ENCODE results near the gene PCDHGA8. TPM values are rescaled to one million over a fixed set of nuclear protein-coding genes. Genes with fewer than 3 reads are reported as not detected.
"Not testable (repeated sequence)": the region's sequence is repeated elsewhere in the genome, so short reads cannot be mapped to it uniquely, and the experiment has no call there.

The PCDHGA8 gene
- total RNA-seq, 1 donor from 2014 or later, result 5.3 TPM

- intact Hi-C loops (cut with DNase I), result no loop called here
- ATAC-seq (peak; percentile 61), DNase-seq (ENCODE audit: low spot score) (no peak)
Observed at GRCh38 chr5:141369994-141370848, 22.2 kb upstream of the PCDHGA8 start, which contains the start of gene PCDHGB3. TSS of gene PCDHGB3 (plus strand) at chr5:141370242. CDS start at chr5:141370395, 153 bp downstream.

DNA sequence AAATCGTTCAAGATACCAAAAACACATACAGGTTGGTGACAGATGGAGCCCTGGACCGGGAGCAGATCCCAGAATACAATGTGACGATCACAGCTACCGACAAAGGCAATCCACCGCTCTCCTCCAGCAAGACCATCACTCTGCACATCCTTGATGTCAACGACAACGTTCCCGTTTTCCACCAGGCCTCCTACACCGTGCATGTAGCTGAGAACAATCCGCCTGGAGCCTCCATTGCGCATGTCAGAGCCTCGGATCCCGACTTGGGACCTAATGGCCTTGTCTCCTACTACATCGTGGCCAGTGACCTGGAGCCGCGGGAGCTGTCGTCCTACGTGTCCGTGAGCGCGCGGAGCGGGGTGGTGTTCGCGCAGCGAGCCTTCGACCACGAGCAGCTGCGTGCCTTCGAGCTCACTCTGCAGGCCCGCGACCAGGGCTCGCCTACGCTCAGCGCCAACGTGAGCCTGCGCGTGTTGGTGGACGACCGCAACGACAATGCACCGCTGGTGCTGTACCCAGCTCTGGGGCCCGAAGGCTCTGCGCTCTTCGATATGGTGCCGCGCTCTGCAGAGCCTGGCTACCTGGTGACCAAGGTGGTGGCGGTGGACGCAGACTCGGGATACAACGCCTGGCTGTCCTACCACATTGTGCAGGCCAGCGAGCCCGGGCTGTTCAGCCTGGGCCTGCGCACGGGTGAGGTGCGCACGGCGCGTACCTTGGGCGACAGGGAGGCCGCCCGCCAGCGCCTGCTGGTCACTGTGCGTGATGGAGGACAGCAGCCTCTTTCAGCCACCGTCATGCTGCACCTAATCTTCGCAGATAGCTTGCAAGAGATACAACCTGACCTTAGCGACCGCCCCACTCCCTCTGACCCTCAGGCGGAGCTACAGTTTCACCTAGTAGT, 20.6 kb upstream of the PCDHGA8 start:
- ATAC-seq (no peak), DNase-seq (ENCODE audit: low spot score) (no peak)
- intact Hi-C loops (cut with DNase I), result no loop called here

GRCh38 chr5:141373673-141374317, 18.6 kb upstream of the PCDHGA8 start, which contains the start of gene PCDHGA6:
TSS of gene PCDHGA6 (plus strand) at chr5:141373891. CDS start at chr5:141374084, 193 bp downstream.
- ATAC-seq (no peak), DNase-seq (ENCODE audit: low spot score) (no peak)
- intact Hi-C loops (cut with DNase I), result no loop called here

- DNase-seq (ENCODE audit: low spot score), result no peak
- intact Hi-C loops (cut with DNase I), result no loop called here
- ATAC-seq, result no peak
Observed at GRCh38 chr5:141374627-141375026, 17.8 kb upstream of the PCDHGA8 start.

GRCh38 chr5:141375444-141376155, 16.8 kb upstream of the PCDHGA8 start:
- DNase-seq (ENCODE audit: low spot score); intact Hi-C loops (cut with DNase I); ATAC-seq: not testable (repeated sequence)

GRCh38 chr5:141382469-141383294, 9.8 kb upstream of the PCDHGA8 start, which contains the start of gene PCDHGA7:
TSS of gene PCDHGA7 (plus strand) at chr5:141382742. CDS start at chr5:141382900, 158 bp downstream.
- ATAC-seq (no peak), DNase-seq (ENCODE audit: low spot score) (no peak)
- intact Hi-C loops (cut with DNase I), result no loop called here

DNA sequence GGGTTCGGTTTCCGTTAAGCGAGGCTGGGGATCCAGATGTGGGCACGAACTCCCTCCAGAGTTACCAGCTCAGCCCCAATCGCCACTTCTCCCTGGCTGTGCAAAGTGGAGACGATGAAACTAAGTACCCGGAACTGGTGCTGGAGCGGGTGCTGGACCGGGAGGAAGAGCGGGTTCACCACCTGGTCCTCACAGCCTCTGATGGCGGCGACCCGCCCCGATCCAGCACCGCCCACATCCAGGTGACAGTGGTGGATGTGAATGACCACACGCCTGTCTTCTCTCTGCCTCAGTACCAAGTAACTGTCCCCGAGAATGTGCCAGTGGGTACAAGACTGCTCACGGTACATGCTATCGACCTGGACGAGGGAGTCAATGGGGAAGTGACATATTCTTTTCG, 9.1 kb upstream of the PCDHGA8 start:
- ATAC-seq, result no peak
- intact Hi-C loops (cut with DNase I), result no loop called here
- no peak for DNase-seq (ENCODE audit: low spot score)

- ATAC-seq, result no peak
- intact Hi-C loops (cut with DNase I), result no loop called here
Observed at GRCh38 chr5:141384471-141385267, 7.8 kb upstream of the PCDHGA8 start.

DNA sequence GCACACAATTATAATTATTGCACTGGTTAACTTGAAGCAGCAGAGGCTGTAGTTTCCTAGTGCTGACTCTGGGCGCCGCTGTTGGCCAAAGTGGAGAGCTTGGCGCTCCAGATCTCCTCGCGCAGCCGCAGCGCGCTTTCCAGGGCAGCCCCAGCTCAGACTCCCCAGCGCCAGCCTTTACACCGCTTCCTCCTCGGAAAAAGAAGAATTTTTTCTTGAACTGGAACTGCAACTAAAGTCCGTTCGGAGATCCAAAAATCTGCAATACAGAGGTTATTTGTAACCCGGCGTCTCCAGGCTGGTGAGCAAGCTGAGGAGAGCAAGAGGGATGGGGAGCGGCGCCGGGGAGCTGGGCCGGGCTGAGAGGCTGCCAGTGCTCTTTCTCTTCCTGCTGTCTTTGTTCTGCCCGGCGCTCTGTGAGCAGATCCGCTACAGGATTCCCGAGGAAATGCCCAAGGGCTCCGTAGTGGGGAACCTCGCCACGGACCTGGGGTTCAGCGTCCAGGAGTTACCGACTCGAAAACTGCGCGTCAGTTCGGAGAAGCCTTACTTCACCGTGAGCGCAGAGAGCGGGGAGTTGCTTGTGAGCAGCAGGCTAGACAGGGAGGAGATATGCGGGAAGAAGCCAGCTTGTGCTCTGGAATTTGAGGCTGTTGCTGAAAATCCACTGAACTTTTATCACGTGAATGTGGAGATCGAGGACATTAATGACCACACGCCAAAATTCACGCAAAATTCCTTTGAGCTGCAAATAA, 4.7 kb upstream of the PCDHGA8 start, which contains the start of gene PCDHGB4:
Gene PCDHGB4, plus strand, starts transcription at position 142 of the 755 bp plus-strand sequence. Its CDS starts 187 bp downstream, at position 329.
- peak; percentile 51 for ATAC-seq
- DNase-seq (ENCODE audit: low spot score), result peak; percentile 61
- intact Hi-C loops (cut with DNase I), result not testable (repeated sequence)

More at GRCh38 chr5:141384471-141385267, 7.8 kb upstream of the PCDHGA8 start:
- no peak for DNase-seq (ENCODE audit: low spot score)

DNA sequence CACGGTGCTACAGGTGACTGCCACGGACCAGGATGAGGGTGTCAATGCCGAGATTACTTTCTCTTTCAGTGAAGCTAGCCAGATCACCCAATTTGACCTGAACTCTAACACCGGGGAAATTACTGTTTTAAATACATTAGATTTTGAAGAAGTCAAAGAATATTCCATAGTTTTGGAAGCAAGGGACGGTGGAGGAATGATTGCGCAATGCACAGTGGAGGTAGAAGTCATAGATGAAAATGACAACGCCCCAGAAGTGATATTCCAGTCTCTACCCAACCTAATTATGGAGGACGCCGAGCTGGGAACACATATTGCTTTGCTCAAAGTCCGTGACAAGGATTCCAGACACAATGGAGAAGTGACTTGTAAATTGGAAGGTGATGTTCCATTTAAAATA, 3.8 kb upstream of the PCDHGA8 start:
- no peak for ATAC-seq
- intact Hi-C loops (cut with DNase I), result no loop called here
- no peak for DNase-seq (ENCODE audit: low spot score)

DNA sequence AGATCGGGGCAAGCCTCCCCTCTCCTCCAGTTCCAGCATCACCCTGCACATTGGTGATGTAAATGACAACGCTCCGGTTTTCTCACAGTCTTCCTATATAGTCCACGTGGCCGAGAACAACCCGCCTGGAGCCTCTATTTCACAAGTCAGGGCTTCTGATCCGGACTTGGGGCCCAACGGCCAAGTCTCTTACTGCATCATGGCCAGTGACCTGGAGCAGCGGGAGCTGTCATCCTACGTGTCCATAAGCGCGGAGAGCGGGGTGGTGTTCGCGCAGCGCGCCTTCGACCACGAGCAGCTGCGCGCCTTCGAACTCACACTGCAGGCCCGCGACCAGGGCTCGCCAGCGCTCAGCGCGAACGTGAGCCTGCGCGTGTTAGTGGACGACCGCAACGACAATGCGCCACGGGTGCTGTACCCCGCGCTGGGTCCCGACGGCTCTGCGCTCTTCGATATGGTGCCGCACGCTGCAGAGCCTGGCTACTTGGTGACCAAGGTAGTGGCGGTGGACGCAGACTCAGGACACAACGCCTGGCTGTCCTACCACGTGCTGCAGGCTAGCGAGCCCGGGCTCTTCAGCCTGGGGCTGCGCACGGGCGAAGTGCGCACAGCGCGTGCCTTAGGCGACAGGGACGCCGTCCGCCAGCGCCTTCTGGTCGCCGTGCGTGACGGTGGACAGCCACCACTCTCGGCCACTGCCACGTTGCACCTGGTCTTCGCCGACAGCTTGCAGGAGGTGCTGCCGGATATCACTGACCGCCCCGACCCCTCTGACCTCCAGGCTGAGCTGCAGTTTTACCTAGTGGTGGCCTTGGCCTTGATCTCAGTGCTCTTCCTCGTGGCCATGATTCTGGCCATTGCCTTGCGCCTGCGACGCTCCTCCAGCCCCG, 3.0 kb upstream of the PCDHGA8 start:
- intact Hi-C loops (cut with DNase I), result no loop called here
- ATAC-seq, result no peak
- DNase-seq (ENCODE audit: low spot score), result no peak

- no peak for DNase-seq (ENCODE audit: low spot score)
- intact Hi-C loops (cut with DNase I), result no loop called here
- no peak for ATAC-seq
Observed at GRCh38 chr5:141393267-141393666, 834 bp downstream of the PCDHGA8 start.

DNA sequence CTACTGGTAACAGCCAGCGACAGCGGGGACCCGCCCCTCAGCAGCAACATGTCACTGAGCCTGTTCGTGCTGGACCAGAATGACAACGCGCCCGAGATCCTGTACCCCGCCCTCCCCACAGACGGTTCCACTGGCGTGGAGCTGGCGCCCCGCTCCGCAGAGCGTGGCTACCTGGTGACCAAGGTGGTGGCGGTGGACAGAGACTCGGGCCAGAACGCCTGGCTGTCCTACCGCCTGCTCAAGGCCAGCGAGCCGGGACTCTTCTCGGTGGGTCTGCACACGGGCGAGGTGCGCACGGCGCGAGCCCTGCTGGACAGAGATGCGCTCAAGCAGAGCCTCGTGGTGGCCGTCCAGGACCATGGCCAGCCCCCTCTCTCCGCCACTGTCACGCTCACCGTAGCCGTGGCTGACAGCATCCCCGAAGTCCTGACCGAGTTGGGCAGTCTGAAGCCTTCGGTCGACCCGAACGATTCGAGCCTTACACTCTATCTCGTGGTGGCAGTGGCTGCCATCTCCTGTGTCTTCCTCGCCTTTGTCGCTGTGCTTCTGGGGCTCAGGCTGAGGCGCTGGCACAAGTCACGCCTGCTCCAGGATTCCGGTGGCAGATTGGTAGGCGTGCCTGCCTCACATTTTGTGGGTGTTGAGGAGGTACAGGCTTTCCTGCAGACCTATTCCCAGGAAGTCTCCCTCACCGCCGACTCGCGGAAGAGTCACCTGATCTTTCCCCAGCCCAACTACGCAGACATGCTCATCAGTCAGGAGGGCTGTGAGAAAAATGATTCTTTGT, 2.2 kb downstream of the PCDHGA8 start:
- ATAC-seq; intact Hi-C loops (cut with DNase I); DNase-seq (ENCODE audit: low spot score): not testable (repeated sequence)
